NAMALWA (cell line): Measurements from ENCODE around the gene KLF16.
"Not testable (repeated sequence)": the region's sequence is repeated elsewhere in the genome, so short reads cannot be mapped to it uniquely, and the experiment has no call there.

Experiments
- DNase-seq: peaks from one replicate; pipeline ENCODE4 v3.0.0-alpha.2; 2015; ENCODE audit warnings: low spot score

The KLF16 gene

GRCh38 chr19:1884291-1884718 is 20.9 kb upstream of the KLF16 start:
- no peak for DNase-seq

GRCh38 chr19:1883784-1884183 is 20.4 kb upstream of the KLF16 start:
- DNase-seq: no peak

- DNase-seq: no peak
Measured at GRCh38 chr19:1882786-1883692, 19.7 kb upstream of the KLF16 start.

- DNase-seq: peak; percentile 29
Measured at GRCh38 chr19:1882089-1882785, 18.9 kb upstream of the KLF16 start.

GRCh38 chr19:1881393-1882088 is 18.2 kb upstream of the KLF16 start:
- DNase-seq: not testable (repeated sequence)

- DNase-seq: no peak
Measured at GRCh38 chr19:1880611-1881392, 17.4 kb upstream of the KLF16 start.

- not testable (repeated sequence) for DNase-seq
Measured at GRCh38 chr19:1879982-1880381, 16.6 kb upstream of the KLF16 start.

GRCh38 chr19:1878583-1878982 is 15.2 kb upstream of the KLF16 start:
- not testable (repeated sequence) for DNase-seq

GRCh38 chr19:1877280-1877660 is 13.9 kb upstream of the KLF16 start:
- not testable (repeated sequence) for DNase-seq

GRCh38 chr19:1876496-1877279 is 13.3 kb upstream of the KLF16 start:
- not testable (repeated sequence) for DNase-seq

GRCh38 chr19:1875646-1876495 is 12.5 kb upstream of the KLF16 start:
- peak; percentile 93 for DNase-seq

- peak; percentile 50 for DNase-seq
Measured at GRCh38 chr19:1875265-1875645, 11.9 kb upstream of the KLF16 start.

- DNase-seq: peak; percentile 59
Measured at GRCh38 chr19:1874554-1875185, 11.3 kb upstream of the KLF16 start.

GRCh38 chr19:1873524-1874473 is 10.4 kb upstream of the KLF16 start:
- DNase-seq: no peak

GRCh38 chr19:1872807-1873523 is 9.6 kb upstream of the KLF16 start:
- no peak for DNase-seq

- no peak for DNase-seq
Measured at GRCh38 chr19:1871630-1872029, 8.3 kb upstream of the KLF16 start.

- no peak for DNase-seq
Measured at GRCh38 chr19:1871140-1871597, 7.8 kb upstream of the KLF16 start.

GRCh38 chr19:1868971-1869370 is 5.6 kb upstream of the KLF16 start:
- DNase-seq: no peak
